ENCODE results near the gene EFTUD2. TPM values are rescaled to one million over a fixed set of nuclear protein-coding genes. Genes with fewer than 3 reads are reported as not detected.

Gene EFTUD2
- total and polyA plus RNA-seq, 2 of the 8 experiments (the other 6 are each of a cell fraction or from before 2014, with no cell fraction given), result 118 to 195 TPM

- TF ChIP-seq CHD7 (IDR thresholded peaks at IDR 0.05; ENCODE audit: insufficient replicate concordance, low read length) (no peak), TEAD4 (IDR thresholded peaks at IDR 0.05; ENCODE audit: low read depth, low read length) (no peak), CEBPB (IDR thresholded peaks at IDR 0.05; ENCODE audit: low read depth, low read length) (no peak), RNF2 (IDR thresholded peaks at IDR 0.05; ENCODE audit: borderline replicate concordance, low read depth, low read length, missing control alignments, poor library complexity, severe bottlenecking) (no peak), HDAC2 (IDR thresholded peaks at IDR 0.05; ENCODE audit: borderline replicate concordance in 1 of 2, low read depth in 2 of 2, low read length in 2 of 2) (0 out of 4 replicates have a peak, but pooled peaks of 1 of the 2 experiments have one; percentile 62), MAFK (IDR thresholded peaks at IDR 0.05; ENCODE audit: low read depth, low read length) (no peak), CREB1 (IDR thresholded peaks at IDR 0.05) (no peak)
- TF ChIP-seq, protein P1, sequence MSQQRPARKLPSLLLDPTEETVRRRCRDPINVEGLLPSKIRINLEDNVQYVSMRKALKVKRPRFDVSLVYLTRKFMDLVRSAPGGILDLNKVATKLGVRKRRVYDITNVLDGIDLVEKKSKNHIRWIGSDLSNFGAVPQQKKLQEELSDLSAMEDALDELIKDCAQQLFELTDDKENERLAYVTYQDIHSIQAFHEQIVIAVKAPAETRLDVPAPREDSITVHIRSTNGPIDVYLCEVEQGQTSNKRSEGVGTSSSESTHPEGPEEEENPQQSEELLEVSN (IDR thresholded peaks at IDR 0.05), result peak; percentile 93
Measured at GRCh38 chr17:44911133-44912001, 12.1 kb upstream of the EFTUD2 start (continued).
